ENCODE results near the gene FAM174C. TPM values are rescaled to one million over a fixed set of nuclear protein-coding genes. Genes with fewer than 3 reads are reported as not detected.
"Not testable (repeated sequence)": the region's sequence is repeated elsewhere in the genome, so short reads cannot be mapped to it uniquely, and the experiment has no call there.

The FAM174C gene
- polyA plus RNA-seq, 1 experiment: 16.6 TPM

DNA sequence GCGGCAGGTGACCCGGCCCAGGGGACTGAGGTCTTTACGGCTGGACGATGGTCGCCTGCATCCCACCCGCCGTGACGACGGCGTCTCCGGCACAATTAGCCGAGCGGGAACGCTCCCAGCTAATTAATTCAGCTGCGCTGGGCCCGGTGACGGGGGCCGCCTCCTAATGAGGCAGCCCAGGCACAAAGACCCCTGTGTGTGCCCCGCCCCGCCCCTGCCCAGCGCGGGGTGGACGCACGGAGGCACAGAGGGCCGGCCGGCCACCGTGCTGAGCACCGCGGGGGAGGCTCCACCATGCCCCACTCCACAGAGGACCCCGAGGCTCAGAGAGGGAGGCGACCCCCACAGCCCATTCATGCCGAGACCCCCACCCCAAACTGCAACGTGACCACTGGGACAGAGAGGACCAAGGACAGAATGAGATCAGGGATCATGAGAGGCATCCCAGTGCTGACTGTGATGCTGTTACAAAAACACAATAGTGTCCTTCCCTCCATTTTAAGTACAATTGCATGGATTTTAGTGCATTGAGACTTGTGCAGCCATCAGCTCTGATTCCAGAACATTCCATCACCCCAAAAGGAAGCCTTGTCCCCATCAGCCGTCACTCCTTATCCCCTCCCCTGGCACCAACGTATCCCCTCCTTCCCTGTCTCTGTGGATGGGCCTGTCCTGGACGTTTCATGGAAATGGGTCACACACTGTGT lies 27.4 kb downstream of the FAM174C start:
- Histone ChIP-seq H3K9me3 (ENCODE audit: control insufficient read depth, insufficient read depth, low read length) (no peaks in the 10 kb centered on the region), H3K4me3 (ENCODE audit: low read depth, low read length) (no peak overlapping the region), H3K27ac (ENCODE audit: low read depth, low read length) (no peak overlapping the region), H3K27me3 (ENCODE audit: control insufficient read depth, insufficient read depth, low read length) (peaks cover 6% of the 10 kb centered on the region)
- TF ChIP-seq, protein P1, sequence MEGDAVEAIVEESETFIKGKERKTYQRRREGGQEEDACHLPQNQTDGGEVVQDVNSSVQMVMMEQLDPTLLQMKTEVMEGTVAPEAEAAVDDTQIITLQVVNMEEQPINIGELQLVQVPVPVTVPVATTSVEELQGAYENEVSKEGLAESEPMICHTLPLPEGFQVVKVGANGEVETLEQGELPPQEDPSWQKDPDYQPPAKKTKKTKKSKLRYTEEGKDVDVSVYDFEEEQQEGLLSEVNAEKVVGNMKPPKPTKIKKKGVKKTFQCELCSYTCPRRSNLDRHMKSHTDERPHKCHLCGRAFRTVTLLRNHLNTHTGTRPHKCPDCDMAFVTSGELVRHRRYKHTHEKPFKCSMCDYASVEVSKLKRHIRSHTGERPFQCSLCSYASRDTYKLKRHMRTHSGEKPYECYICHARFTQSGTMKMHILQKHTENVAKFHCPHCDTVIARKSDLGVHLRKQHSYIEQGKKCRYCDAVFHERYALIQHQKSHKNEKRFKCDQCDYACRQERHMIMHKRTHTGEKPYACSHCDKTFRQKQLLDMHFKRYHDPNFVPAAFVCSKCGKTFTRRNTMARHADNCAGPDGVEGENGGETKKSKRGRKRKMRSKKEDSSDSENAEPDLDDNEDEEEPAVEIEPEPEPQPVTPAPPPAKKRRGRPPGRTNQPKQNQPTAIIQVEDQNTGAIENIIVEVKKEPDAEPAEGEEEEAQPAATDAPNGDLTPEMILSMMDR (IDR thresholded peaks at IDR 0.05; ENCODE audit: low read depth, low read length): no peak
- CTCF ChIA-PET: no interaction called here
- POLR2A ChIA-PET: interaction anchor here (0.6 to 1.2 kb wide), 2 partner anchors 33 to 34 kb away, joined by 3 to 5 read pairs; partner anchors contain the start of gene CIRBP
- no peak for DNase-seq (ENCODE audit: low read depth, low spot score)

DNA sequence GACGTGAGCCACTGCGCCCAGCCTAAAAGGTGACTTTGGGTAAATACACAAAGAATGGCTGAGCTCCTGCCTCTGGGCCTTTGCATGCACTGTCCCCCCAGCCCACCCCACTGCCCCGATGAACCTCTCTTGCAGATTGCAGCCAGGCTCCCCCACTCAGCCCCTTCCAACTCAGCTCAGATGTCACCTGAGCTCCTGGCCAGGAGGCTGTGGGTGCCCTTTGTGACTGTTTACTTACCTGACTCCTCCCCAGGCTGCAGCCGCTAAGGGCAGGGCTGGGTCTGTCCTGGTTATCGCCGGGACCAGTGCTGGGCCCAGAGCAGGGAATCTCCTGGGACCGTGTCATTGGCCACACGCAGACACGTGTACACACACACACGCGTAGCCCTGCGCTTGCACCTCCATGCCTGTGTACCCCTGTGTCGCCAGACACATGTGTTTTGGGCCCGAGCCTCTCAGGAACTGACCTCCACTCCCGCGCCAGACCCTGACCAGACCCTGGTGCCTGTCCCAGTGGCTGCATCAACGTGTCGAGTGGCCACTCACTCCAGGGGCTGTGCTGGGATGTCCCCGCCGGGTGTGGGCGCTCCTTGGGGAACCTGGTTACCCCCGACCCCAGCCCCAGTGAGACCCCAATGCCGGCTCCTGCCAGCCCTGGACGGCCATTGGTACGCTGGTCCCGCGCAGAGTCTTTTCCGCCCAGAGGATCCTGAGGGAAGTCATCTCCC lies 29.0 kb downstream of the FAM174C start:
- TF ChIP-seq, protein P1 (IDR thresholded peaks at IDR 0.05; ENCODE audit: low read depth, low read length): no peak
- Histone ChIP-seq H3K27me3 (ENCODE audit: control insufficient read depth, insufficient read depth, low read length) (peaks cover 5% of the 10 kb centered on the region), H3K4me3 (ENCODE audit: low read depth, low read length) (no peak overlapping the region), H3K9me3 (ENCODE audit: control insufficient read depth, insufficient read depth, low read length) (no peaks in the 10 kb centered on the region; the same call in 1 of the 2 replicates), H3K27ac (ENCODE audit: low read depth, low read length) (no peak overlapping the region)
- no peak for DNase-seq (ENCODE audit: low read depth, low spot score)
- ChIA-PET CTCF (no interaction called here), POLR2A (no interaction called here)

DNA sequence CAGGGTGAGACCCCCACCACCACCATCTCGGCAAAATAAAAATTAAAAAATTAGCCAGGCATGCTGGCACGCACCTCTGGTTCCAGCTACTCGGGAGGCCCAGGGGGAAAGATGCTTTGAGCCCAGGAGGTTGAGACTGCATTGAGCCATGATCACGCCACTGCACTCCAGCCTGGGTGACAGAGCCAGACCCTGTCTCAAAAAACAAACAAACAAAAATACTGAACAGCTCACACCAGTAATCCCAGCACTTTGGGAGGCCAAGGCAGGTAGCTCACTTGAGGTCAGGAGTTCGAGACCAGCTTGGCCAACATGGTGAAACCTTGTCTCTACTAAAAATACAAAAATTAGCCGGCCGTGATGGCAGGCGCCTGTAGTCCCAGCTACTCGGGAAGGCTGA lies 30.0 kb downstream of the FAM174C start:
- H3K4me3 ChIP-seq (ENCODE audit: low read depth, low read length); H3K27ac ChIP-seq (ENCODE audit: low read depth, low read length); CTCF ChIA-PET; DNase-seq (ENCODE audit: low read depth, low spot score); H3K9me3 ChIP-seq (ENCODE audit: control insufficient read depth, insufficient read depth, low read length): not testable (repeated sequence)
- peaks cover 10% of the 10 kb centered on the region for H3K27me3 ChIP-seq (ENCODE audit: control insufficient read depth, insufficient read depth, low read length)
- POLR2A ChIA-PET: interaction anchor here (0.7 kb wide), 1 partner anchor 21 kb away, joined by 6 read pairs; no protein-coding TSS in a partner anchor

DNA sequence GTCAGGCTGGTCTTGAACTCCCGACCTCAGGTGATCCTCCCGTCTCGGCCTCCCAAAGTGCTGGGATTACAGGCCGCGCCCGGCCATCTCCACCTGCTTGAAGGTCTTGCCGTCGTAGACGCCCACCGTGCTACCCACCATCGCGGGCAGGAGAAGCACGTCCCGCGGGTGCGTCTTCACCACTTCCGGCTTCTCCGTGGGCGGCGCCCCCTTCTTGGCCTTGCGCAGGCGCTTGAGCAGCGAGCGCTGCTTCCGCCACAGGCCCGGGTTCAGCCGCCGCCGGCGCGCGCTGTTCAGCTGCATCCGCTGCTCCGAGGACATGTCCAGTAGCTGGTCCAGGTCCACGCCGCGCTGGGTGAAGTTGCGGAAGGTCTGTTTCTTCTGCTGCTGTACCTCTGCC lies 32.0 kb downstream of the FAM174C start:
- POLR2A ChIA-PET: interaction anchor here (0.6 kb wide), 1 partner anchor 8 kb away, joined by 7 read pairs; no protein-coding TSS in a partner anchor
- Histone ChIP-seq H3K9me3 (ENCODE audit: control insufficient read depth, insufficient read depth, low read length) (no peaks in the 10 kb centered on the region; the same call in 1 of the 2 replicates), H3K27me3 (ENCODE audit: control insufficient read depth, insufficient read depth, low read length) (peaks cover 8% of the 10 kb centered on the region), H3K4me3 (ENCODE audit: low read depth, low read length) (no peak overlapping the region), H3K27ac (ENCODE audit: low read depth, low read length) (no peak overlapping the region)
- CTCF ChIA-PET: interaction anchor here (0.7 kb wide), 1 partner anchor 53 kb away, joined by 3 read pairs; no protein-coding TSS in a partner anchor
- TF ChIP-seq, protein P1 (IDR thresholded peaks at IDR 0.05; ENCODE audit: low read depth, low read length): no peak
- no peak for DNase-seq (ENCODE audit: low read depth, low spot score)

DNA sequence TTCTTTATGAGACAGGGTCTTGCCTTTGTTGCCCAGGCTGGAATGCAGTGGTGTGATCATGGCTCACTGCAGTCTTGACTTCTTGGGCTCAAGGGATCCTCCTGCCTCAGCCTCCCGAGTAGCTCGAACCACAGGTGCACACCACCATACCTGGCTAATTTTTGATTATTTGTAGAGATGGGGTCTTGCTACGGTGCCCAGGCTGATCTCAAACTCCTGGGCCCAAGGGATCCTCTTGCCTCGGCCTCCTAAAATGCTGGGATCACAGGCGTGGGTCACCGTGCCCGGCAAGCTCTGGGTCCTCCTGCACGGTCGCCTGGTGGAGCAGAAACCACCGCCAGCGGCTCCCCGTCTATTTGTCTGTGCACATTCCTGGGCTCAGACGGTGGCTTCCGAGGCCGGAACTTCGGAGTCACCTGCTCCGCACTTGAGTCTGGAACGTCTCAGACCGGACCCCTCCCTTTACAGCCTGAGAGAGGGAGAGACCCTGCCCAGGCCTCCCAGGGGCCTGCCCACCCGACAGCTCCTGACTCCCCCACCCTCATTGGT lies 32.5 kb downstream of the FAM174C start:
- H3K4me3 ChIP-seq (ENCODE audit: low read depth, low read length): no peak overlapping the region
- no peak overlapping the region for H3K27ac ChIP-seq (ENCODE audit: low read depth, low read length)
- ChIA-PET CTCF (interaction anchor here (0.7 kb wide), 1 partner anchor 52 kb away, joined by 3 read pairs; no protein-coding TSS in a partner anchor), POLR2A (interaction anchor here (0.6 kb wide), 1 partner anchor 9 kb away, joined by 7 read pairs; no protein-coding TSS in a partner anchor)
- peaks cover 8% of the 10 kb centered on the region for H3K27me3 ChIP-seq (ENCODE audit: control insufficient read depth, insufficient read depth, low read length)
- TF ChIP-seq, protein P1 (IDR thresholded peaks at IDR 0.05; ENCODE audit: low read depth, low read length): no peak
- H3K9me3 ChIP-seq (ENCODE audit: control insufficient read depth, insufficient read depth, low read length): no peaks in the 10 kb centered on the region; the same call in 1 of the 2 replicates
- no peak for DNase-seq (ENCODE audit: low read depth, low spot score)
